Stimulated activated naive CD8-positive, alpha-beta T cell treated with anti-CD3 and anti-CD28 coated beads, Interleukin-15, Interleukin-2, amounts not matched to agents 100 U/mL and 50 U/mL, for 24 hours (primary cell): Measurements from ENCODE around the gene GRK6.
"Not testable (repeated sequence)": the region's sequence is repeated elsewhere in the genome, so short reads cannot be mapped to it uniquely, and the experiment has no call there.

Source experiments
- ATAC-seq: fragments of 150-1000 bp; cut with Tn5 transposase; one replicate; pipeline ENCODE4 v1.10.0; 2021
- DNase-seq: peaks from one replicate; pipeline ENCODE4 v3.0.0; 2021

The GRK6 gene

GRCh38 chr5:177397875-177398390, 28.5 kb upstream of the GRK6 start:
- DNase-seq (no peak), ATAC-seq (no peak)

GRCh38 chr5:177399997-177400868, 26.2 kb upstream of the GRK6 start, which contains the start of gene PFN3:
TSS of gene PFN3 (minus strand) at chr5:177400661. CDS start at chr5:177400576, 85 bp downstream.
- DNase-seq = peak; percentile 43
- no peak for ATAC-seq

GRCh38 chr5:177402271-177403043, 24.0 kb upstream of the GRK6 start:
- peak; percentile 77 for DNase-seq
- peak; percentile 53 for ATAC-seq

GRCh38 chr5:177403102-177403791, 23.2 kb upstream of the GRK6 start:
- ATAC-seq (peak; percentile 10), DNase-seq (peak; percentile 55)

GRCh38 chr5:177403792-177404640, 22.5 kb upstream of the GRK6 start:
- DNase-seq (peak; percentile 88), ATAC-seq (peak; percentile 89)

- DNase-seq (no peak), ATAC-seq (no peak)
These were observed 21.8 kb upstream of the GRK6 start for GRCh38 chr5:177404641-177405179.

- no peak for ATAC-seq
- DNase-seq = no peak
These were observed 21.2 kb upstream of the GRK6 start for GRCh38 chr5:177405312-177405711.

GRCh38 chr5:177405805-177406204, 20.7 kb upstream of the GRK6 start:
- DNase-seq = peak; percentile 24
- ATAC-seq = no peak

GRCh38 chr5:177409043-177409801, 17.3 kb upstream of the GRK6 start, which contains the start of gene F12:
TSS of gene F12 (minus strand) at chr5:177409564. CDS start at chr5:177409527, 37 bp downstream.
- DNase-seq (no peak), ATAC-seq (no peak)

- ATAC-seq (no peak), DNase-seq (no peak)
These were observed 15.9 kb upstream of the GRK6 start for GRCh38 chr5:177410575-177410974.

GRCh38 chr5:177412603-177413233, 13.8 kb upstream of the GRK6 start:
- DNase-seq (peak; percentile 16), ATAC-seq (peak; percentile 74)

- no peak for DNase-seq
- ATAC-seq = no peak
These were observed 12.0 kb upstream of the GRK6 start for GRCh38 chr5:177414481-177414880.

- DNase-seq, ATAC-seq: not testable (repeated sequence)
These were observed 9.4 kb upstream of the GRK6 start for GRCh38 chr5:177417081-177417480.

- no peak for ATAC-seq
- DNase-seq = no peak
These were observed 7.4 kb upstream of the GRK6 start for GRCh38 chr5:177419046-177419445.

GRCh38 chr5:177420472-177420871, 6.0 kb upstream of the GRK6 start:
- ATAC-seq, DNase-seq: not testable (repeated sequence)

- no peak for ATAC-seq
- DNase-seq = no peak
These were observed 5.2 kb upstream of the GRK6 start for GRCh38 chr5:177421062-177421798.

GRCh38 chr5:177423671-177424070, 2.8 kb upstream of the GRK6 start:
- ATAC-seq (no peak), DNase-seq (no peak)

GRCh38 chr5:177425196-177425800, 1.2 kb upstream of the GRK6 start:
- no peak for ATAC-seq
- no peak for DNase-seq
